HepG2 (cell line): Measurements from ENCODE around the gene DDX3Y. TPM values are rescaled to one million over a fixed set of nuclear protein-coding genes. Genes with fewer than 3 reads are reported as not detected.

ENCODE experiments used
- ARID5B ChIP-seq: IDR thresholded peaks from 2 replicates; pipeline ENCODE4 v1.4.0; 2020; ENCODE audit warnings: mild to moderate bottlenecking, missing genetic modification reagents
- BCL3 ChIP-seq: sonication (generic); formaldehyde crosslinking; IDR thresholded peaks from 2 replicates; pipeline ENCODE4 v1.5.1; 2020; ENCODE audit warnings: mild to moderate bottlenecking, missing genetic modification reagents, moderate library complexity
- EP300 ChIP-seq, 3 experiments: sonication (generic) in 1 of 3; formaldehyde crosslinking in 1 of 3; IDR thresholded peaks; 2 replicates each; pipeline versions ENCODE4 v1.5.1 to v1.6.1; 2011 to 2020; ENCODE audit warnings: low read depth in 2 of 3, low read length in 2 of 3, borderline replicate concordance in 1 of 3, improper control_type of control experiment in 1 of 3, mild to moderate bottlenecking in 1 of 3, missing genetic modification reagents in 1 of 3, moderate library complexity in 1 of 3
- HNRNPUL1 ChIP-seq: fragments of 200-400 bp; formaldehyde crosslinking; IDR thresholded peaks from 2 replicates; pipeline ENCODE4 v1.6.1; 2017; ENCODE audit warnings: low read depth, mild to moderate bottlenecking, low read length, moderate library complexity
- KDM5A ChIP-seq: fragments of 200-600 bp; sonication (generic); IDR thresholded peaks from 2 replicates; pipeline ENCODE4 v1.7.0; 2018; ENCODE audit warnings: antibody characterized with exemption, mild to moderate bottlenecking, low read length, borderline replicate concordance
- MBNL3 ChIP-seq: fragments of 250-450 bp; sonication (Bioruptor Pico); conservative IDR thresholded peaks from 2 replicates; pipeline ENCODE4 v1.8.0; 2022; ENCODE audit warnings: mild to moderate bottlenecking, inconsistent platforms
- RNF219 ChIP-seq: sonication (generic); formaldehyde crosslinking; IDR thresholded peaks from 2 replicates; pipeline ENCODE4 v1.5.0; 2020; ENCODE audit warnings: mild to moderate bottlenecking, missing genetic modification reagents
- ZBTB42 ChIP-seq: sonication (generic); formaldehyde crosslinking; IDR thresholded peaks from 2 replicates; pipeline ENCODE4 v1.5.0; 2020; ENCODE audit warnings: mild to moderate bottlenecking, missing genetic modification reagents
- ZNF362 ChIP-seq: sonication (generic); formaldehyde crosslinking; IDR thresholded peaks from 2 replicates; pipeline ENCODE4 v1.4.0; 2020; ENCODE audit warnings: missing genetic modification reagents, mild to moderate bottlenecking, borderline replicate concordance
- polyA plus RNA-seq, 8 experiments: library from polyadenylated mRNA; depleted of rRNA in 3 of 8; stranded (reverse) in 7 of 8; unstranded in 1 of 8; fragments of >200 nt; fragmentation: Illumina TruSeq in 4 of 8; extraction: Trizol in 4 of 8; gene quantifications; 2 replicates each; pipeline versions ENCODE4 v1.2.1 to v1.2.3, GENCODE V29; 2011 to 2016; ENCODE audit warnings: low read depth in 4 of 8, missing spikeins in 1 of 8, mixed read lengths in 1 of 8; ENCODE audit not compliant: insufficient read depth in 1 of 8
- total RNA-seq, 5 experiments: library from RNA; depleted of rRNA; stranded (reverse); fragments of >200 nt; fragmentation: Illumina TruSeq; extraction: Trizol; gene quantifications; 2 replicates each; pipeline ENCODE4 v1.2.3, GENCODE V29; 2016; ENCODE audit warnings: low read depth in 1 of 5

Gene DDX3Y
- total and polyA plus RNA-seq, 2 of the 13 experiments (the other 11 are each of a cell fraction or from before 2014, with no cell fraction given), result 112 to 113 TPM

- TF ChIP-seq BCL3 (CRISPR knock-in tag) (no peak), ZNF362 (CRISPR knock-in tag) (no peak), ARID5B (CRISPR knock-in tag) (no peak), EP300 (IDR thresholded peaks at IDR 0.05; ENCODE audit: low read depth in 2 of 2, low read length in 2 of 2) (no peak), EP300 (CRISPR knock-in tag; IDR thresholded peaks at IDR 0.05; ENCODE audit: borderline replicate concordance) (no peak), HNRNPUL1 (no peak), MBNL3 (CRISPR knock-in tag) (no peak), ZBTB42 (CRISPR knock-in tag) (no peak), KDM5A (no peak), RNF219 (CRISPR knock-in tag) (no peak)
These were observed 1.2 kb downstream of the DDX3Y start (continued) for GRCh38 chrY:12905895-12906294.
